Endodermal cell (in vitro differentiated cells): Measurements from ENCODE around the gene NPLOC4. TPM values are rescaled to one million over a fixed set of nuclear protein-coding genes. Genes with fewer than 3 reads are reported as not detected.

Experiments
- DNase-seq: peaks from one replicate; pipeline ENCODE4 v3.0.0-alpha.2; 2017
- H3K27ac ChIP-seq: 2 replicates; pipeline ENCODE4 v1.5.1; 2013; ENCODE audit warnings: mild to moderate bottlenecking, low read depth, low read length, moderate library complexity
- H3K27me3 ChIP-seq: 2 replicates; pipeline ENCODE4 v1.6.1; 2013; ENCODE audit warnings: mild to moderate bottlenecking, low read length, moderate library complexity; ENCODE audit not compliant: insufficient read depth, control insufficient read depth, poor library complexity, severe bottlenecking
- H3K36me3 ChIP-seq: 2 replicates; pipeline ENCODE4 v1.7.0; 2013; ENCODE audit warnings: mild to moderate bottlenecking, low read length, moderate library complexity; ENCODE audit not compliant: control insufficient read depth, insufficient read depth
- H3K4me1 ChIP-seq: one replicate; pipeline ENCODE4 v1.7.0; 2013; ENCODE audit warnings: low read length; ENCODE audit not compliant: control insufficient read depth, insufficient read depth
- H3K4me3 ChIP-seq: 2 replicates; pipeline ENCODE4 v1.5.1; 2013; ENCODE audit warnings: mild to moderate bottlenecking, low read length, moderate library complexity
- H3K9ac ChIP-seq: 2 replicates; pipeline ENCODE4 v1.6.1; 2013; ENCODE audit warnings: mild to moderate bottlenecking, low read length, moderate library complexity; ENCODE audit not compliant: poor library complexity, severe bottlenecking; ENCODE audit errors: extremely low read depth
- H3K9me3 ChIP-seq: 2 replicates; pipeline ENCODE4 v1.6.1; 2013; ENCODE audit warnings: mild to moderate bottlenecking, low read length, moderate library complexity; ENCODE audit not compliant: control insufficient read depth
- H3K27ac Mint-ChIP-seq: 2 replicates; pipeline ENCODE4 v1.8.0; 2020; ENCODE audit warnings: mixed read lengths
- H3K27me3 Mint-ChIP-seq: 2 replicates; pipeline ENCODE4 v1.8.0; 2021; ENCODE audit warnings: mild to moderate bottlenecking, mixed read lengths; ENCODE audit not compliant: insufficient read depth
- H3K36me3 Mint-ChIP-seq: 2 replicates; pipeline ENCODE4 v1.8.0; 2020; ENCODE audit warnings: low read depth, mixed read lengths
- H3K4me1 Mint-ChIP-seq: 2 replicates; pipeline ENCODE4 v1.8.0; 2020; ENCODE audit warnings: mixed read lengths
- H3K4me3 Mint-ChIP-seq: 2 replicates; pipeline ENCODE4 v1.8.0; 2020; ENCODE audit warnings: mild to moderate bottlenecking, moderate library complexity, mixed read lengths
- H3K9me3 Mint-ChIP-seq: 2 replicates; pipeline ENCODE4 v1.8.0; 2020; ENCODE audit warnings: mild to moderate bottlenecking, mixed read lengths
- CTCF ChIP-seq: fragments of 200-600 bp; sonication (generic); conservative IDR thresholded peaks from 2 replicates; pipeline ENCODE4 v1.5.0; 2021; ENCODE audit warnings: antibody characterized with exemption, mild to moderate bottlenecking
- WGBS, 2 experiments: methylation state at CpG; one replicate each; pipeline versions ENCODE4 v1.1.5 to v1.1.7; 2013; ENCODE audit warnings: missing lambda C conversion rate in 2 of 2, mixed read lengths in 1 of 2; ENCODE audit not compliant: insufficient coverage in 1 of 2, insufficient read length in 1 of 2; 5-methylcytosine and 5-hydroxymethylcytosine counted together
- total RNA-seq, 2 donors: library from RNA; stranded (reverse); fragmentation: NEBNext Ultra II Directional in 1 of 2; extraction: Animal tissue kit (Norgen Biotek cat#: 25700) in 1 of 2; gene quantifications; 2 replicates in 1 of 2; 3 replicates in 1 of 2; pipeline ENCODE4 v1.2.1, GENCODE V29; 2021

The NPLOC4 gene
- total RNA-seq, 2 donors from 2014 or later: 113 to 118 TPM

- Histone ChIP-seq H3K9me3 (no peaks in the 10 kb centered on the region), H3K27ac (no peak overlapping the region), H3K9ac (no peak overlapping the region), H3K4me1 (no peaks in the 10 kb centered on the region), H3K4me3 (no peak overlapping the region), H3K36me3 (peaks cover 86% of the 10 kb centered on the region), H3K27me3 (no peaks in the 10 kb centered on the region)
- Mint-ChIP-seq H3K27me3 (no peaks in the 10 kb centered on the region), H3K36me3 (peaks cover 78% of the 10 kb centered on the region), H3K9me3 (no peaks in the 10 kb centered on the region), H3K4me3 (no peak overlapping the region), H3K27ac (no peak overlapping the region), H3K4me1 (no peaks in the 10 kb centered on the region)
- no peak for TF ChIP-seq CTCF
- peak; percentile 65 for DNase-seq
- WGBS, 2 experiments: 96 to 99% methylated on average over 15 to 19 of the region's 19 CpGs
These were observed 27.2 kb downstream of the NPLOC4 start for GRCh38 chr17:81609541-81610311.

GRCh38 chr17:81608605-81609004 is 28.3 kb downstream of the NPLOC4 start:
- Histone ChIP-seq H3K27me3 (no peaks in the 10 kb centered on the region), H3K4me1 (no peaks in the 10 kb centered on the region), H3K9ac (no peak overlapping the region), H3K9me3 (no peaks in the 10 kb centered on the region), H3K4me3 (no peak overlapping the region), H3K36me3 (peaks cover 88% of the 10 kb centered on the region), H3K27ac (no peak overlapping the region)
- WGBS, 2 experiments: 96% methylated on average over 13 of the region's 13 CpGs
- no peak for DNase-seq
- Mint-ChIP-seq H3K4me1 (no peaks in the 10 kb centered on the region), H3K36me3 (peaks cover 80% of the 10 kb centered on the region), H3K9me3 (no peaks in the 10 kb centered on the region), H3K4me3 (no peak overlapping the region), H3K27ac (no peak overlapping the region), H3K27me3 (no peaks in the 10 kb centered on the region)
- no peak for TF ChIP-seq CTCF

- H3K9me3 Mint-ChIP-seq: no peaks in the 10 kb centered on the region
- Histone ChIP-seq H3K27me3 (no peaks in the 10 kb centered on the region), H3K27ac (no peak overlapping the region), H3K4me3 (no peak overlapping the region), H3K9ac (no peak overlapping the region), H3K4me1 (no peaks in the 10 kb centered on the region), H3K36me3 (peaks cover 88% of the 10 kb centered on the region), H3K9me3 (no peaks in the 10 kb centered on the region)
- H3K4me3 Mint-ChIP-seq: no peak overlapping the region
- H3K36me3 Mint-ChIP-seq: peaks cover 78% of the 10 kb centered on the region
- WGBS, 2 experiments: 88 to 97% methylated on average over 4 of the region's 4 CpGs
- no peak for TF ChIP-seq CTCF
- H3K4me1 Mint-ChIP-seq: no peaks in the 10 kb centered on the region
- DNase-seq: no peak
- no peaks in the 10 kb centered on the region for H3K27me3 Mint-ChIP-seq
- no peak overlapping the region for H3K27ac Mint-ChIP-seq
These were observed 28.8 kb downstream of the NPLOC4 start for GRCh38 chr17:81608082-81608481.
